ENCODE results near the gene CACNG4. TPM values are rescaled to one million over a fixed set of nuclear protein-coding genes. Genes with fewer than 3 reads are reported as not detected.

The CACNG4 gene
- total and polyA plus RNA-seq, 2 of the 4 experiments (the other 2 are of a cell fraction), result under 0.01 to 0.53 TPM

DNA sequence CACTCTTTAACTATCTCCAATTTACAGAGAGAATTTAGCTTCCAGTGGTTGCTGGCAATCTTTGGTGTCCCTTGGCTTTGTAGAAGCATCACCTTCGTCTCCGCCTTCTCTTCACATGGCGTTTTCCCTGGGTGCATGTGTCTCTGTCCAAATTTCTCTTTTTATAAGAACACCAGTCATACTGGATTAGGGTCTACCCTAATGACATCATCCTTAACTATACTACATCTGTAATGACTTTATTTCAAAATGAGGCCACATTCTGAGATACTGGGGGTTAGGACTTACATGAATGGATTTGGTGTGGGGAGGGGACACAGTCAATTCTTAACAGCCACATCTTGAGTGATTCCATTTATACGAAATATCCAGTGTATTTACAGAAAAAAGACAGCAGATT lies 22.2 kb downstream of the CACNG4 start:
- H4K5ac ChIP-seq (ENCODE audit: low read depth, low read length), result no peak overlapping the region
- BruUV-seq (replicated peaks), result no TSS peak
- no peaks in the 10 kb centered on the region for H3K79me1 ChIP-seq (ENCODE audit: low read depth in 1 of 2, low read length in 2 of 2)
- ATAC-seq (ENCODE audit: low read depth) (no peak), DNase-seq (no peak)
- no peaks in the 10 kb centered on the region for H4K20me1 ChIP-seq (ENCODE audit: insufficient read depth, low read length)
- WGBS, 2 experiments (ENCODE audit: extremely low coverage in 2 of 2, insufficient read length in 1 of 2), result 100% methylated on average over 1 of the region's 4 CpGs; no CpG with 5 or more reads in 1 of the 2 experiments
- H3K4ac ChIP-seq (ENCODE audit: low read depth, low read length), result no peak overlapping the region
- H4K91ac ChIP-seq (ENCODE audit: insufficient read depth, low read depth, low read length), result no peak overlapping the region
- no peaks in the 10 kb centered on the region for H3K4me1 ChIP-seq (ENCODE audit: control insufficient read depth, insufficient read depth, low read length)
- no peak overlapping the region for H3K23ac ChIP-seq (ENCODE audit: low read depth, low read length)
- H3K14ac ChIP-seq (replicated peaks; ENCODE audit: low read depth, low read length), result no peak overlapping the region
- TF ChIP-seq, protein P1, sequence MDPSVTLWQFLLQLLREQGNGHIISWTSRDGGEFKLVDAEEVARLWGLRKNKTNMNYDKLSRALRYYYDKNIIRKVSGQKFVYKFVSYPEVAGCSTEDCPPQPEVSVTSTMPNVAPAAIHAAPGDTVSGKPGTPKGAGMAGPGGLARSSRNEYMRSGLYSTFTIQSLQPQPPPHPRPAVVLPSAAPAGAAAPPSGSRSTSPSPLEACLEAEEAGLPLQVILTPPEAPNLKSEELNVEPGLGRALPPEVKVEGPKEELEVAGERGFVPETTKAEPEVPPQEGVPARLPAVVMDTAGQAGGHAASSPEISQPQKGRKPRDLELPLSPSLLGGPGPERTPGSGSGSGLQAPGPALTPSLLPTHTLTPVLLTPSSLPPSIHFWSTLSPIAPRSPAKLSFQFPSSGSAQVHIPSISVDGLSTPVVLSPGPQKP (IDR thresholded peaks at IDR 0.05; ENCODE audit: borderline replicate concordance, low read depth, low read length), result no peak
- TF ChIP-seq MAFK (IDR thresholded peaks at IDR 0.05; ENCODE audit: low read depth, low read length) (no peak), RFX5 (IDR thresholded peaks at IDR 0.05; ENCODE audit: low read depth, low read length) (no peak), CHD1 (IDR thresholded peaks at IDR 0.05; ENCODE audit: low read depth, low read length) (no peak), MAZ (IDR thresholded peaks at IDR 0.05; ENCODE audit: borderline replicate concordance, low read depth, low read length) (no peak), POLR2A (IDR thresholded peaks at IDR 0.05; ENCODE audit: low read depth, low read length) (no peak), NFE2L2 (IDR thresholded peaks at IDR 0.05; ENCODE audit: low read depth, low read length) (no peak), MXI1 (IDR thresholded peaks at IDR 0.05; ENCODE audit: borderline replicate concordance, low read depth, low read length) (no peak), FOS (IDR thresholded peaks at IDR 0.05; ENCODE audit: low read depth, low read length) (no peak)
- TF ChIP-seq, protein P2, sequence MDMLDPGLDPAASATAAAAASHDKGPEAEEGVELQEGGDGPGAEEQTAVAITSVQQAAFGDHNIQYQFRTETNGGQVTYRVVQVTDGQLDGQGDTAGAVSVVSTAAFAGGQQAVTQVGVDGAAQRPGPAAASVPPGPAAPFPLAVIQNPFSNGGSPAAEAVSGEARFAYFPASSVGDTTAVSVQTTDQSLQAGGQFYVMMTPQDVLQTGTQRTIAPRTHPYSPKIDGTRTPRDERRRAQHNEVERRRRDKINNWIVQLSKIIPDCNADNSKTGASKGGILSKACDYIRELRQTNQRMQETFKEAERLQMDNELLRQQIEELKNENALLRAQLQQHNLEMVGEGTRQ (IDR thresholded peaks at IDR 0.05; ENCODE audit: low read depth, low read length), result no peak
- TF ChIP-seq, protein P3, sequence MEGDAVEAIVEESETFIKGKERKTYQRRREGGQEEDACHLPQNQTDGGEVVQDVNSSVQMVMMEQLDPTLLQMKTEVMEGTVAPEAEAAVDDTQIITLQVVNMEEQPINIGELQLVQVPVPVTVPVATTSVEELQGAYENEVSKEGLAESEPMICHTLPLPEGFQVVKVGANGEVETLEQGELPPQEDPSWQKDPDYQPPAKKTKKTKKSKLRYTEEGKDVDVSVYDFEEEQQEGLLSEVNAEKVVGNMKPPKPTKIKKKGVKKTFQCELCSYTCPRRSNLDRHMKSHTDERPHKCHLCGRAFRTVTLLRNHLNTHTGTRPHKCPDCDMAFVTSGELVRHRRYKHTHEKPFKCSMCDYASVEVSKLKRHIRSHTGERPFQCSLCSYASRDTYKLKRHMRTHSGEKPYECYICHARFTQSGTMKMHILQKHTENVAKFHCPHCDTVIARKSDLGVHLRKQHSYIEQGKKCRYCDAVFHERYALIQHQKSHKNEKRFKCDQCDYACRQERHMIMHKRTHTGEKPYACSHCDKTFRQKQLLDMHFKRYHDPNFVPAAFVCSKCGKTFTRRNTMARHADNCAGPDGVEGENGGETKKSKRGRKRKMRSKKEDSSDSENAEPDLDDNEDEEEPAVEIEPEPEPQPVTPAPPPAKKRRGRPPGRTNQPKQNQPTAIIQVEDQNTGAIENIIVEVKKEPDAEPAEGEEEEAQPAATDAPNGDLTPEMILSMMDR (conservative IDR thresholded peaks at IDR 0.05; ENCODE audit: low read depth, low read length), result no peak
- H3K9me1 ChIP-seq (ENCODE audit: insufficient read depth, low read length), result no peaks in the 10 kb centered on the region; the same call in 1 of the 2 replicates
- H3K4me3 ChIP-seq (ENCODE audit: insufficient read depth, low read depth, low read length), result no peak overlapping the region
- no peak overlapping the region for H3K4me2 ChIP-seq (ENCODE audit: low read depth, low read length)
- H2BK15ac ChIP-seq (ENCODE audit: low read depth, low read length), result no peak overlapping the region
- no peak overlapping the region for H4K8ac ChIP-seq (ENCODE audit: low read depth in 2 of 2, low read length in 2 of 2)
- H2BK5ac ChIP-seq (ENCODE audit: low read depth, low read length, poor library complexity, severe bottlenecking), result no peak overlapping the region
- ChIA-PET POLR2A (ENCODE audit: unreplicated experiment) (no interaction called here), CTCF (no interaction called here)
- dilution Hi-C loops (cut with HindIII; ENCODE audit: low sequenced_read_pairs, unreplicated experiment) (no loop called here), in situ Hi-C loops (cut with MboI; ENCODE audit: low sequenced_read_pairs) (no loop called here), intact Hi-C loops (cut with micrococcal nuclease) (no loop called here)
- no peak overlapping the region for H2AFZ ChIP-seq (replicated peaks; ENCODE audit: low read length, poor library complexity)
- H3K27me3 ChIP-seq (ENCODE audit: control insufficient read depth, insufficient read depth, low read length), result peaks cover 64% of the 10 kb centered on the region
- H3K56ac ChIP-seq (ENCODE audit: extremely low read depth, insufficient read depth, low read length), result no peak overlapping the region
- no peaks in the 10 kb centered on the region for H3K36me3 ChIP-seq (ENCODE audit: control insufficient read depth, insufficient read depth, low read length)
- no peak overlapping the region for H2BK20ac ChIP-seq (ENCODE audit: low read depth, low read length)
- H2AK9ac ChIP-seq (replicated peaks; ENCODE audit: low read depth, low read length, poor library complexity), result no peak overlapping the region
- H2AK5ac ChIP-seq (ENCODE audit: low read depth, low read length), result no peak overlapping the region
- no peak overlapping the region for H2BK120ac ChIP-seq (ENCODE audit: low read depth, low read length)
- no peak overlapping the region for H3K9ac ChIP-seq (ENCODE audit: low read depth, low read length)
- H3K9me3 ChIP-seq (ENCODE audit: control insufficient read depth, insufficient read depth, low read length), result no peaks in the 10 kb centered on the region
- H3K27ac ChIP-seq (ENCODE audit: insufficient read depth, low read length), result no peak overlapping the region
- no peak overlapping the region for H3K18ac ChIP-seq (ENCODE audit: low read depth, low read length)

Data from IMR-90 (cell line).